Right cardiac atrium (tissue), 5 donors: ENCODE results near the gene KIF25. TPM values are rescaled to one million over a fixed set of nuclear protein-coding genes. Genes with fewer than 3 reads are reported as not detected.
"Not testable (repeated sequence)": the region's sequence is repeated elsewhere in the genome, so short reads cannot be mapped to it uniquely, and the experiment has no call there.

ENCODE experiments used
- ATAC-seq, 2 donors: fragments of 200-7000 bp; cut with Tn5 transposase; one replicate each; pipeline versions ENCODE4 v1.8.0 to v1.9.1; 2020; ENCODE audit warnings: moderate library complexity in 2 of 2, mild to moderate bottlenecking in 1 of 2
- DNase-seq, 3 donors: peaks; one replicate each; pipeline ENCODE4 v3.0.0-alpha.2; 2020
- H3K27ac ChIP-seq: one replicate; pipeline ENCODE4 v1.5.1; 2013; ENCODE audit warnings: mild to moderate bottlenecking, low read length, control low read depth, moderate library complexity
- H3K27me3 ChIP-seq: one replicate; pipeline ENCODE4 v1.6.1; 2013; ENCODE audit not compliant: control insufficient read depth, insufficient read depth
- H3K4me1 ChIP-seq: one replicate; pipeline ENCODE4 v1.6.1; 2013; ENCODE audit warnings: low read length; ENCODE audit not compliant: control insufficient read depth, insufficient read depth
- H3K4me3 ChIP-seq: one replicate; pipeline ENCODE4 v1.5.1; 2013; ENCODE audit warnings: low read length, control low read depth
- H3K9me3 ChIP-seq: one replicate; pipeline ENCODE4 v1.6.1; 2013; ENCODE audit warnings: low read length; ENCODE audit not compliant: control insufficient read depth
- WGBS: extraction: QIAGEN DNeasy Blood & Tissue Kit; methylation state at CpG from one replicate; pipeline ENCODE4 v1.1.7; 2013; 5-methylcytosine and 5-hydroxymethylcytosine counted together
- intact Hi-C, 4 donors: fragments of 100-400 bp; cut with DNase I; formaldehyde crosslinking; loops; one replicate each; pipeline versions ENCODE4 v1.11.0 to v1.14.0; 2022 to 2023
- polyA plus RNA-seq: library from polyadenylated mRNA; stranded (reverse); fragments of 200-250 nt; gene quantifications from one replicate; pipeline ENCODE4 v1.2.3, GENCODE V29; 2013
- total RNA-seq, 4 donors: library from RNA; stranded (reverse); fragmentation: NEBNext Ultra II Directional; extraction: Animal tissue kit (Norgen Biotek cat#: 25700); gene quantifications; one replicate each; pipeline ENCODE4 v1.2.1, GENCODE V29; 2021
- donor health status: healthy with polysubstance abuse.
- donor health status: DM: no; HTN: yes; CAD: no.
- donor health status: DM: no; HTN: no; CAD: no.
- donor health status: DM: no; HTN: yes; CAD: no; lungs with severe emphysema.
- donor health status: DM: yes; HTN: yes; CAD: no.

The KIF25 gene
- total and polyA plus RNA-seq, 5 donors: 0.25 to 0.29 TPM; not detected in 3

- no peaks in the 10 kb centered on the region for H3K9me3 ChIP-seq
- 95% methylated on average over 13 of the region's 13 CpGs for WGBS
- intact Hi-C loops: no loop called here
- peak in 1 of 3 donors; percentile 37 for DNase-seq
- no peak overlapping the region for H3K27ac ChIP-seq
- H3K27me3 ChIP-seq: no peaks in the 10 kb centered on the region
- no peaks in the 10 kb centered on the region for H3K4me1 ChIP-seq
- ATAC-seq: no peak
- H3K4me3 ChIP-seq: no peak overlapping the region
Observed at GRCh38 chr6:168063431-168063830, 66.0 kb downstream of the KIF25 start.

GRCh38 chr6:168064226-168064807 is 66.8 kb downstream of the KIF25 start:
- ATAC-seq: no peak
- no peaks in the 10 kb centered on the region for H3K4me1 ChIP-seq
- DNase-seq: peak in 1 of 3 donors; percentile 26

GRCh38 chr6:168067081-168067759 is 69.7 kb downstream of the KIF25 start:
- WGBS: 90% methylated on average over 24 of the region's 24 CpGs
- intact Hi-C loops: no loop called here
- no peak for DNase-seq

More at GRCh38 chr6:168064226-168064807, 66.8 kb downstream of the KIF25 start:
- no peak overlapping the region for H3K27ac ChIP-seq
- intact Hi-C loops: no loop called here
- 93% methylated on average over 11 of the region's 11 CpGs for WGBS
- H3K4me3 ChIP-seq: no peak overlapping the region
- H3K27me3 ChIP-seq: no peaks in the 10 kb centered on the region
- no peaks in the 10 kb centered on the region for H3K9me3 ChIP-seq

GRCh38 chr6:168070804-168071203 is 73.3 kb downstream of the KIF25 start:
- Histone ChIP-seq H3K9me3 (no peaks in the 10 kb centered on the region), H3K27me3 (no peaks in the 10 kb centered on the region), H3K27ac (no peak overlapping the region), H3K4me3 (no peak overlapping the region), H3K4me1 (no peaks in the 10 kb centered on the region)
- ATAC-seq (no peak), DNase-seq (no peak)
- intact Hi-C loops: no loop called here
- WGBS: 92% methylated on average over 7 of the region's 7 CpGs

More at GRCh38 chr6:168067081-168067759, 69.7 kb downstream of the KIF25 start:
- no peaks in the 10 kb centered on the region for H3K4me1 ChIP-seq
- no peaks in the 10 kb centered on the region for H3K9me3 ChIP-seq
- no peak overlapping the region for H3K27ac ChIP-seq
- ATAC-seq: no peak
- no peak overlapping the region for H3K4me3 ChIP-seq
- H3K27me3 ChIP-seq: no peaks in the 10 kb centered on the region

GRCh38 chr6:168071620-168072019 is 74.1 kb downstream of the KIF25 start:
- Histone ChIP-seq H3K27ac (no peak overlapping the region), H3K27me3 (no peaks in the 10 kb centered on the region), H3K4me3 (no peak overlapping the region), H3K9me3 (no peaks in the 10 kb centered on the region), H3K4me1 (no peaks in the 10 kb centered on the region)
- 90% methylated on average over 9 of the region's 9 CpGs for WGBS
- ATAC-seq (no peak), DNase-seq (no peak)
- intact Hi-C loops: no loop called here

GRCh38 chr6:168072261-168072660 is 74.8 kb downstream of the KIF25 start:
- intact Hi-C loops: no loop called here
- Histone ChIP-seq H3K27ac (no peak overlapping the region), H3K4me1 (no peaks in the 10 kb centered on the region), H3K9me3 (no peaks in the 10 kb centered on the region), H3K27me3 (no peaks in the 10 kb centered on the region), H3K4me3 (no peak overlapping the region)
- DNase-seq (no peak), ATAC-seq (no peak)
- WGBS: 91% methylated on average over 24 of the region's 24 CpGs

- Histone ChIP-seq H3K27me3 (no peaks in the 10 kb centered on the region), H3K9me3 (no peaks in the 10 kb centered on the region), H3K4me1 (no peaks in the 10 kb centered on the region), H3K27ac (no peak overlapping the region), H3K4me3 (no peak overlapping the region)
- intact Hi-C loops: no loop called here
- ATAC-seq (no peak), DNase-seq (no peak)
- 63% methylated on average over 4 of the region's 4 CpGs for WGBS
Observed at GRCh38 chr6:168072730-168073129, 75.3 kb downstream of the KIF25 start.

GRCh38 chr6:168073937-168074730 is 76.7 kb downstream of the KIF25 start:
- DNase-seq (no peak), ATAC-seq (no peak)
- Histone ChIP-seq H3K27ac (no peak overlapping the region), H3K4me3 (no peak overlapping the region), H3K4me1 (no peaks in the 10 kb centered on the region), H3K9me3 (no peaks in the 10 kb centered on the region), H3K27me3 (no peaks in the 10 kb centered on the region)
- WGBS: 77% methylated on average over 13 of the region's 13 CpGs
- intact Hi-C loops: no loop called here

GRCh38 chr6:168075216-168075615 is 77.7 kb downstream of the KIF25 start:
- H3K27me3 ChIP-seq: no peaks in the 10 kb centered on the region
- no peak overlapping the region for H3K4me3 ChIP-seq
- DNase-seq: no peak
- intact Hi-C loops: no loop called here
- 89% methylated on average over 13 of the region's 13 CpGs for WGBS
- no peaks in the 10 kb centered on the region for H3K4me1 ChIP-seq
- no peaks in the 10 kb centered on the region for H3K9me3 ChIP-seq
- no peak for ATAC-seq
- no peak overlapping the region for H3K27ac ChIP-seq

GRCh38 chr6:168075787-168076202 is 78.3 kb downstream of the KIF25 start:
- H3K9me3 ChIP-seq: no peaks in the 10 kb centered on the region
- no peak overlapping the region for H3K4me3 ChIP-seq
- no peak overlapping the region for H3K27ac ChIP-seq
- 90% methylated on average over 33 of the region's 34 CpGs for WGBS
- H3K4me1 ChIP-seq: no peaks in the 10 kb centered on the region
- no peak for DNase-seq
- intact Hi-C loops: no loop called here
- H3K27me3 ChIP-seq: no peaks in the 10 kb centered on the region
- no peak for ATAC-seq

GRCh38 chr6:168077401-168077800 is 79.9 kb downstream of the KIF25 start:
- DNase-seq, H3K4me1 ChIP-seq, H3K9me3 ChIP-seq, ATAC-seq, H3K27ac ChIP-seq, H3K27me3 ChIP-seq, intact Hi-C loops, H3K4me3 ChIP-seq: not testable (repeated sequence)
- 94% methylated on average over 7 of the region's 7 CpGs for WGBS
